ENCODE data around the gene ABCC9.

DNA sequence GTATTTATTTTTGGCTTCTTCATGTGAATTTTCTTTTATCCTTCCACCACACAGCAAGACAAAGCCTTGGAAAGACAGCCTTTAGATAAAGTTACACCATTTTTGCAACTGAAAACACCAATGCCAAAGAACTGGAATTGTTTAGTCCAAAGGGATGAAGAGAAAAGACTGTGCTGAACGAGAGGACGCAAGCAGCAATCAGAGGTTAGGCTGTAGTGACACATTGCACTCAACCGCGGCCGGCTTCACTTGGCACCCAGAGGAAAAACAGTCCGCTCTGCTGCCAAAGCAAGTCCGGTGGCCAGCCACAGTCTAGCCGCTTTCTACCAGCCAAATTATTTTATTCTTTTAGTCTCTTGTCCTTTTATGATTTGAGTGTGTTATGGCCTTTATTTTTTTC is 117.6 kb downstream of the ABCC9 start:
- no peak for TF ChIP-seq POLR2AphosphoS5 (IDR thresholded peaks at IDR 0.05)
- TF ChIP-seq, protein P1, sequence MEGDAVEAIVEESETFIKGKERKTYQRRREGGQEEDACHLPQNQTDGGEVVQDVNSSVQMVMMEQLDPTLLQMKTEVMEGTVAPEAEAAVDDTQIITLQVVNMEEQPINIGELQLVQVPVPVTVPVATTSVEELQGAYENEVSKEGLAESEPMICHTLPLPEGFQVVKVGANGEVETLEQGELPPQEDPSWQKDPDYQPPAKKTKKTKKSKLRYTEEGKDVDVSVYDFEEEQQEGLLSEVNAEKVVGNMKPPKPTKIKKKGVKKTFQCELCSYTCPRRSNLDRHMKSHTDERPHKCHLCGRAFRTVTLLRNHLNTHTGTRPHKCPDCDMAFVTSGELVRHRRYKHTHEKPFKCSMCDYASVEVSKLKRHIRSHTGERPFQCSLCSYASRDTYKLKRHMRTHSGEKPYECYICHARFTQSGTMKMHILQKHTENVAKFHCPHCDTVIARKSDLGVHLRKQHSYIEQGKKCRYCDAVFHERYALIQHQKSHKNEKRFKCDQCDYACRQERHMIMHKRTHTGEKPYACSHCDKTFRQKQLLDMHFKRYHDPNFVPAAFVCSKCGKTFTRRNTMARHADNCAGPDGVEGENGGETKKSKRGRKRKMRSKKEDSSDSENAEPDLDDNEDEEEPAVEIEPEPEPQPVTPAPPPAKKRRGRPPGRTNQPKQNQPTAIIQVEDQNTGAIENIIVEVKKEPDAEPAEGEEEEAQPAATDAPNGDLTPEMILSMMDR (IDR thresholded peaks at IDR 0.05 in 8 of 11, conservative IDR thresholded peaks at IDR 0.05 in 3 of 11), result no peak

All from spleen (tissue), 7 donors.